GM18907 (cell line): Measurements from ENCODE around the gene EPHB6.
A peak's percentile ranks its signal among the peaks of the same experiment; 100 is the strongest.

ENCODE experiments used
- ATAC-seq: cut with Tn5 transposase; IDR thresholded peaks from one replicate; pipeline ENCODE4 v1.9.1; 2021; ENCODE audit warnings: mild to moderate bottlenecking, moderate library complexity; ENCODE audit not compliant: unreplicated experiment

EPHB6 gene

GRCh38 chr7:142832417-142832816, 22.5 kb upstream of the EPHB6 start:
- ATAC-seq: no peak

- peak; percentile 66 for ATAC-seq
Observed at GRCh38 chr7:142833174-142834048, 21.5 kb upstream of the EPHB6 start.

- no peak for ATAC-seq
Observed at GRCh38 chr7:142835487-142835886, 19.4 kb upstream of the EPHB6 start.

GRCh38 chr7:142836426-142836825, 18.4 kb upstream of the EPHB6 start:
- ATAC-seq: no peak

- no peak for ATAC-seq
Observed at GRCh38 chr7:142838461-142839213, 16.2 kb upstream of the EPHB6 start.

- ATAC-seq: no peak
Observed at GRCh38 chr7:142842251-142842766, 12.6 kb upstream of the EPHB6 start.

- ATAC-seq: no peak
Observed at GRCh38 chr7:142847353-142847752, 7.5 kb upstream of the EPHB6 start.

GRCh38 chr7:142851269-142851668, 3.6 kb upstream of the EPHB6 start:
- ATAC-seq: no peak

GRCh38 chr7:142851919-142852318, 3.0 kb upstream of the EPHB6 start:
- ATAC-seq: no peak

GRCh38 chr7:142853739-142854371, 1.0 kb upstream of the EPHB6 start:
- peak; percentile 89 for ATAC-seq

GRCh38 chr7:142855114-142855743, 353 bp downstream of the EPHB6 start:
- ATAC-seq: peak; percentile 16

GRCh38 chr7:142855756-142856564, 1.1 kb downstream of the EPHB6 start:
- ATAC-seq: no peak

- no peak for ATAC-seq
Observed at GRCh38 chr7:142856565-142857245, 1.8 kb downstream of the EPHB6 start.

GRCh38 chr7:142857625-142858024, 2.7 kb downstream of the EPHB6 start:
- no peak for ATAC-seq

- ATAC-seq: no peak
Observed at GRCh38 chr7:142859411-142859810, 4.5 kb downstream of the EPHB6 start.

- ATAC-seq: no peak
Observed at GRCh38 chr7:142859829-142860228, 5.0 kb downstream of the EPHB6 start.

- ATAC-seq: no peak
Observed at GRCh38 chr7:142860968-142861367, 6.1 kb downstream of the EPHB6 start.

GRCh38 chr7:142862351-142862750, 7.5 kb downstream of the EPHB6 start:
- no peak for ATAC-seq

GRCh38 chr7:142862786-142863400, 8.0 kb downstream of the EPHB6 start:
- ATAC-seq: no peak
